AG09319 (cell line): ENCODE results near the gene PRCD.

ENCODE experiments used
- DNase-seq: peaks from one replicate; pipeline ENCODE4 v3.0.0-alpha.2; 2010; ENCODE audit warnings: low read depth; ENCODE audit errors: extremely low read depth
- TF ChIP-seq, protein P1 (sequence below): IDR thresholded peaks from 2 replicates; pipeline ENCODE4 v1.5.1; 2011; ENCODE audit warnings: low read depth, mild to moderate bottlenecking, inconsistent platforms, low read length, moderate library complexity

PRCD gene

DNA sequence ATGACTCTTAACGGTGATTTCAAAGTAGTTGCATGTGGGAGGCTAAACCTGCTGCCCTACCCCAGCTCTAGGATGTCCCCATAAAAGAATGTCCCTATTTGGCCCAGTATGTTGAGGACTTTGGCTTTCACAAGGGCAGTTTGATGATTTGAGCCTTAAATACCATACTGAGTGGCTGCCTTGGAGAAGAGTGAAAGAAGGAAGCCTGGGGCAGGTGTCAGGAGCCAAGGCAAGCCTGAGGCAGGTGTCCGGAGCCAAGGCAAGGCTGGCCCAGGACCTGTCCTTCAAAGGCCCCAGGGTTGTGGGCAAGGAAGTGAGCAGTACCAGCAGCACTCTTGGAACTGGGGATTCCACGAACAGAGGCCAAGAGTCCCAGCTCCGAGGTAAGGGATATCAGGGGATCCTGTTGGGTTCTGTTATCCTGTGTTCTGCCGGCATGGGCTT lies 27.2 kb downstream of the PRCD start:
- no peak for DNase-seq
- TF ChIP-seq, protein P1, sequence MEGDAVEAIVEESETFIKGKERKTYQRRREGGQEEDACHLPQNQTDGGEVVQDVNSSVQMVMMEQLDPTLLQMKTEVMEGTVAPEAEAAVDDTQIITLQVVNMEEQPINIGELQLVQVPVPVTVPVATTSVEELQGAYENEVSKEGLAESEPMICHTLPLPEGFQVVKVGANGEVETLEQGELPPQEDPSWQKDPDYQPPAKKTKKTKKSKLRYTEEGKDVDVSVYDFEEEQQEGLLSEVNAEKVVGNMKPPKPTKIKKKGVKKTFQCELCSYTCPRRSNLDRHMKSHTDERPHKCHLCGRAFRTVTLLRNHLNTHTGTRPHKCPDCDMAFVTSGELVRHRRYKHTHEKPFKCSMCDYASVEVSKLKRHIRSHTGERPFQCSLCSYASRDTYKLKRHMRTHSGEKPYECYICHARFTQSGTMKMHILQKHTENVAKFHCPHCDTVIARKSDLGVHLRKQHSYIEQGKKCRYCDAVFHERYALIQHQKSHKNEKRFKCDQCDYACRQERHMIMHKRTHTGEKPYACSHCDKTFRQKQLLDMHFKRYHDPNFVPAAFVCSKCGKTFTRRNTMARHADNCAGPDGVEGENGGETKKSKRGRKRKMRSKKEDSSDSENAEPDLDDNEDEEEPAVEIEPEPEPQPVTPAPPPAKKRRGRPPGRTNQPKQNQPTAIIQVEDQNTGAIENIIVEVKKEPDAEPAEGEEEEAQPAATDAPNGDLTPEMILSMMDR, result no peak

DNA sequence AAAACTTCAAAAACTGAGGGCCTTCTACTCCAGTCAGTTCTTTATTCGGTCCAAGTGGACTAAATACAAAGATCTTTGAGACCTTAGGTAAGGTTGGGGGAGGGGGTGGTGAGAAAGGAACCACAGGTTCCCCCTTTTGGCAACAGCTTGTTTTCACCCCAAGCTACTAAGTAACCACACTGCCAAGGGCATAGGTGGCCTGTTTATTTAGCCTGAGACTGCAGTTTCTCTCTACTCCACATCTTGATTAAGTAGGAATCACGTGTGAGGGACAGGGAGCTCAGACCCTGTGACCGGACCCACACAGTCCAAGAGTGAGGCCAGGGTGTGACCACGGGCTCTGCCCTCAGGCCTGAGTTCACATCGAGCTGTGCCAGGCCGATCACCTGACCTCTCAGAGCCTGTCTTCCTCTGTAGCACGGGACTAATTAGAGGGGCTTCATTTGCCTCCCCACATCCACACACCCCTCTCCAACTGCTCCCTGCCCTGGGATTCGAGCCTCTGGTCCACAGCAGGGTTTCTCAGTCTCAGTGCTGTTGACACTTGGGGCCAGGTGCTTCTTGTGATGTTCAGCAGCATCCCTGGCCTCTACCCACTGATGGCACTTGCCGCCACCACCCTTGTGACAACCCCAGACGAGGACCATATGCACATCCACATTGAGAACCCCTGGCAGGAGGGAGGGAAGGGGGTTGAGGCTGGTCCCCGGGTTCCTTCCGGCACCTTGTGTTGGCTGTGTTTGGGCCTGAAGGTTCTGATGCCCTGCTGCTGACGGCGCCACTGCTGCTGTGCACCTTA lies 28.0 kb downstream of the PRCD start:
- TF ChIP-seq, protein P1, result no peak
- DNase-seq, result no peak

DNA sequence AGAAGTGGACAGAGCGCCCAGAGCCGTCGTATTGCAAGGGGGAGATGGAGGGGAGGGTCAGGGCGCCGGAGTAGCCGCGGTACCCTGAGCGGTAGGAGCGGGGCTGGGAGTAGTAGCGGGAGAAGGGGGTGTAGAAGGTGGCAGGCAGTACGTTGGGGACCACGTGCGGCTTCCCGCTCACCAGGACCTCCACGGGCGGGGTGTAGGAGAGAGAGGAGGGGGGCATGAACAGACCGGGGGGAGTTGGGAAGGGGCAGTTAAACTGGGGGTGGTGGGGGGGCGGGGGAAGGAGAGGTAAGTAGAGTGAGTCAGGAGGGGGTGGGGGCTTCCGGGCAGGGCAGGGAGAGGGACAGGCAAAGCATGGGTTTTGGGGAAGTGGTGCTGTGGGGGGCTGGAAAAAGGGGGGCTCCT lies 29.0 kb downstream of the PRCD start:
- DNase-seq, result no peak
- TF ChIP-seq, protein P1, result no peak

DNA sequence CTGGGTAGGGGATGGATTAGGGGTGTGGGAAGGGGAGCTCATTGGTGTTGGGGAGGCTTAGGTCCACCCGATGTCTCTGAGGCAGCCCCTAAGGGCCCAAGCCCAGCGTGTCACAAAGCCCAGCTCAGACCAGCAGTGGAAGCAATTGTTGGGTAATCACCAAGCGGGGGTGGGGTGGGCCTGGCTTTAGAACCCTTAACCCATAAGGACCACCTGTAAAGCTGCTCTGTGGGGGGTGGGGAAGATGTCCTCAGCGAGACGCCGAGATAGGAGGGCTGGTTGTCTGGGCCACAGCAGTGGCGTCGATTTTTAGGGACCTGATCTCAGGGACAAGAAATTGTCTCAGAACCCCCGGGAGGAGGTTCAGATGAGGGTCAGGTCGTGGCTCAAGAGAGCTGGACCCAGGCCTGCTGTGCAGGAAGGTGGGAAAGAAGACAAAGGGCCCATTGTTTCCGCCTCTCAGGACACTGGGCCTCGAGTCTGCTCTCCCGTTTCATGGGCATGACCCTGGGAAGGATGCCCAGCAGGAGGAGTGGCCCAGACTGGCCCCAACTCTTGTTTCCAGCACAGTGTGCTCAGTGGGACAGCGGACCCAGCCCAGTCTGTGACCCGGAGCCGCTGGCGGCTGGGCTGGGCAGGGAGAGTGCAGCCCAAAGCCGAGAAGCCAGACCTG lies 29.9 kb downstream of the PRCD start:
- DNase-seq, result no peak
- TF ChIP-seq, protein P1, result no peak

DNA sequence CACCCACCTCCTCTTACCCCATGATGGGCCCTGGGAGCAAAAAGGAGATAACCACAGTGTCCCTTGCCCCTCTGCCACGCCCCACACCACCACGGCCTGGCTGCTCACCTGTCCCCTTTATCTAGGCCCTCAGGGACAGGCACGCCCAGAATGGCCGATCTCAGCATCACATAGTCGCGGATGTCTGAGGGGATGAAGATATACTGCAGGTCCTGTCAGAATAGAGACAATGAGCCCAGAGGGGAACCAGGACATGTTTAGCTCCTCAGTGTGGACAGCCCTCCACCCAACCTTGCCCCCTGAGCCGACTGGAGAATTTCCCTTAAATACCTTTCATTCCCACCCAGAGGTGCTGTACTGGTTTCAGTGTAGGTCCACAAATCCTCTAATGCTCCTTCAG lies 30.6 kb downstream of the PRCD start:
- DNase-seq, result no peak
- TF ChIP-seq, protein P1, result no peak

DNA sequence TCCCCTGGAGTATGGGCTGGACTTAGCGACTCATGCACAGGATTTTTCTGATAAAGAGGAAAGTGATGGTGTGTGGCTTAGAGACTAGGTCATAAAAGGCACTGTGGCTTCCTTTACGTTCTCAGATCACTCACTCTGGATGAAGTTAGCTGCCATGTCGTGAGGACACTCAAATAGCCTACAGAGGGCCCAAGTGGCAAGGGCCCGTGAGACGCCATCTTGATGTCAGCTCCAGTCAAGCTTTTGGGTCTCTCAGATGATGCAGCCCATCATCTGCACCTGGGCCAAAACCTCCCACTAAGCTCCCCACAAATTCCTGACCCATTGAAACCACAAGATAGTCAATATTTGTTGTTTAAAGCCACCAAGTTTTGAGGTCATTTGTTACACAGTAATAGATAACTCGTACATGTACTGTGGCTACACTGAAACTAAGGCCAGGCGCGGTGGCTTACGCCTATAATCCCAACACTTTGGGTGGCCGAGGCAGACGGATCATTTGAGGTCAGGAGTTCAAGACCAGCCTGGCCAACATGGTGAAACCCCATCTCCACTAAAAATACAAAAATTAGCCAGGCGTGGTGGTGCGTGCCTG lies 31.1 kb downstream of the PRCD start:
- no peak for DNase-seq
- TF ChIP-seq, protein P1, result no peak
